ENCODE measurements around the gene CLMP.

Gene CLMP

GRCh38 chr11:123202155-123203151, 7.4 kb upstream of the CLMP start:
- Histone ChIP-seq H3K4me1 (ENCODE audit: insufficient read depth, low read length) (peaks cover 44% of the 10 kb centered on the region), H3K9ac (ENCODE audit: low read length) (no peak overlapping the region), H3K9me3 (ENCODE audit: low read length) (no peaks in the 10 kb centered on the region), H3K27ac (ENCODE audit: low read depth, low read length) (peak overlapping the region; percentile 59), H3K4me3 (ENCODE audit: low read depth in 1 of 2, low read length in 2 of 2) (no peak overlapping the region), H3K36me3 (ENCODE audit: insufficient read depth, low read length) (no peaks in the 10 kb centered on the region), H3K27me3 (ENCODE audit: control insufficient read depth in 1 of 2, insufficient read depth in 2 of 2, low read length in 2 of 2) (no peaks in the 10 kb centered on the region)

- no peak overlapping the region for H3K4me3 ChIP-seq (ENCODE audit: low read depth in 1 of 2, low read length in 2 of 2)
- no peak overlapping the region for H3K9ac ChIP-seq (ENCODE audit: low read length)
- H3K27ac ChIP-seq (ENCODE audit: low read depth, low read length) = no peak overlapping the region
- H3K4me1 ChIP-seq (ENCODE audit: insufficient read depth, low read length) = peaks cover 43% of the 10 kb centered on the region
- H3K9me3 ChIP-seq (ENCODE audit: low read length) = no peaks in the 10 kb centered on the region
- H3K36me3 ChIP-seq (ENCODE audit: insufficient read depth, low read length) = no peaks in the 10 kb centered on the region
- no peaks in the 10 kb centered on the region for H3K27me3 ChIP-seq (ENCODE audit: control insufficient read depth in 1 of 2, insufficient read depth in 2 of 2, low read length in 2 of 2)
These were observed 5.2 kb upstream of the CLMP start for GRCh38 chr11:123200264-123200663.

DNA sequence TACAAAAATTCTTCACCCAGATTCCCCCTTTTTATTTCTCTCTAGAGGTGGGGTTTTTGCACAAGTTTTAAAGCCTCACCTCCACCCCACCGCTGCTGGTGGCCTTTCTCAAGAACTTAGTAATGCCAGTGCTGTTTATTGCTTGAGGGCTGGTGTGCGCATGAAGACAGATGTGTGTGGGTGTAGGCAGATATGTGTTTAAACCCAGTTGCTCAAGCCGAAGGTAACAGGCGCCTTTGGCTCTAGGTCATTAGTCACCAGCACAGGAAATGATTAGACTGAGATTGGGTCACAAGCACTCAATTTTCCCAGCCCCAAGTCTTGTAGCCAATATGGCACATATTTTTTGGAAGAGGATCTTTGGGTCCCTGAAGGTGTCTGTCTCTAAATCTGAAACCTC, 2.7 kb upstream of the CLMP start:
- H3K9ac ChIP-seq (ENCODE audit: low read length) = no peak overlapping the region
- no peaks in the 10 kb centered on the region for H3K9me3 ChIP-seq (ENCODE audit: low read length)
- H3K36me3 ChIP-seq (ENCODE audit: insufficient read depth, low read length) = no peaks in the 10 kb centered on the region
- H3K27ac ChIP-seq (ENCODE audit: low read depth, low read length) = no peak overlapping the region
- H3K27me3 ChIP-seq (ENCODE audit: control insufficient read depth in 1 of 2, insufficient read depth in 2 of 2, low read length in 2 of 2) = peaks cover 0 to 9% of the 10 kb centered on the region in 2 donors
- H3K4me3 ChIP-seq (ENCODE audit: low read depth in 1 of 2, low read length in 2 of 2) = no peak overlapping the region
- peaks cover 28% of the 10 kb centered on the region for H3K4me1 ChIP-seq (ENCODE audit: insufficient read depth, low read length)

DNA sequence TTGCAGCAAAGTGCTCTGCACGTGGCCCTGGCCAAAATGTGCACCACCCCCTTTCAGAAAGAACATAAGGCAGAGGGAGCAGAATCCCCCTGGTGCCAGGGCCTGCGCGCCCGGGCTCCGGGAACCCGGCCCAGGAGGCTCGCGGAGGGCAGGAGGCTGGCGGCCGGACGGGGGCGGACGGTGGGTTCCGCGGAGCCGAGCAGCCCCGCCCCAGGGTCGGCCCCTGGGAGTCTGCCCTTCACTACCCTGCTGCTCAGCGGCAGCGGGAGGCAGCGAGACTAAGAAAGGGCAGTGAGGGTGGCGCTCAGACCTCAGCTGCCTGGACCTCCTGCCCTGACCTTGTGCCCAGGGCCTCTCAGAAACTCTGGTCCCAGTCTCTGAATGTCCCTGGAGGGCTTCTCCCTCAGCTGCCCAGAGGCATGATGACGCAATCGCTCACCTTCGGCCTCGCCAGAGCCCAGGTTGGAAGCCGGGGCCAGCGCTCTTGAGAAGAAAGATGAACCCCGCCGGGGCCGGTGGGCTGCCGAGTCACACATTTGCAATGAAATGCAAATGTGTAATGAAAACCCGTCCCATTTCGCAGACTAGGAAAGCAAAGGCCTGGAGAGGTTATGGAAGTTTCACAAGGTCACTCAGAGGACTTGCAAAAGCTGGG, 1.1 kb upstream of the CLMP start:
- no peaks in the 10 kb centered on the region for H3K9me3 ChIP-seq (ENCODE audit: low read length)
- peak overlapping the region; percentile 72 to 90 for H3K4me3 ChIP-seq (ENCODE audit: low read depth in 1 of 2, low read length in 2 of 2)
- peaks cover 0 to 9% of the 10 kb centered on the region in 2 donors for H3K27me3 ChIP-seq (ENCODE audit: control insufficient read depth in 1 of 2, insufficient read depth in 2 of 2, low read length in 2 of 2)
- peak overlapping the region; percentile 97 for H3K27ac ChIP-seq (ENCODE audit: low read depth, low read length)
- peak overlapping the region; percentile 73 for H3K9ac ChIP-seq (ENCODE audit: low read length)
- H3K36me3 ChIP-seq (ENCODE audit: insufficient read depth, low read length) = no peaks in the 10 kb centered on the region
- H3K4me1 ChIP-seq (ENCODE audit: insufficient read depth, low read length) = peaks cover 32% of the 10 kb centered on the region

- H3K9ac ChIP-seq (ENCODE audit: low read length) = peak overlapping the region; percentile 79
- H3K4me1 ChIP-seq (ENCODE audit: insufficient read depth, low read length) = peaks cover 47% of the 10 kb centered on the region
These were observed 486 bp downstream of the CLMP start for GRCh38 chr11:123194337-123195187.

GRCh38 chr11:123193742-123194141, 1.3 kb downstream of the CLMP start:
- peak overlapping the region; percentile 79 for H3K9ac ChIP-seq (ENCODE audit: low read length)
- H3K4me3 ChIP-seq (ENCODE audit: low read depth in 1 of 2, low read length in 2 of 2) = peak overlapping the region; percentile 72 to 90
- no peaks in the 10 kb centered on the region for H3K9me3 ChIP-seq (ENCODE audit: low read length)
- peaks cover 55% of the 10 kb centered on the region for H3K4me1 ChIP-seq (ENCODE audit: insufficient read depth, low read length)
- H3K36me3 ChIP-seq (ENCODE audit: insufficient read depth, low read length) = no peaks in the 10 kb centered on the region
- H3K27ac ChIP-seq (ENCODE audit: low read depth, low read length) = peak overlapping the region; percentile 97
- peaks cover 0 to 9% of the 10 kb centered on the region in 2 donors for H3K27me3 ChIP-seq (ENCODE audit: control insufficient read depth in 1 of 2, insufficient read depth in 2 of 2, low read length in 2 of 2)

More at GRCh38 chr11:123194337-123195187, 486 bp downstream of the CLMP start:
- peak overlapping the region; percentile 72 to 90 for H3K4me3 ChIP-seq (ENCODE audit: low read depth in 1 of 2, low read length in 2 of 2)
- peaks cover 0 to 9% of the 10 kb centered on the region in 2 donors for H3K27me3 ChIP-seq (ENCODE audit: control insufficient read depth in 1 of 2, insufficient read depth in 2 of 2, low read length in 2 of 2)
- no peaks in the 10 kb centered on the region for H3K36me3 ChIP-seq (ENCODE audit: insufficient read depth, low read length)
- no peaks in the 10 kb centered on the region for H3K9me3 ChIP-seq (ENCODE audit: low read length)
- H3K27ac ChIP-seq (ENCODE audit: low read depth, low read length) = peak overlapping the region; percentile 97

- peak overlapping the region; percentile 71 for H3K27ac ChIP-seq (ENCODE audit: low read depth, low read length)
- H3K9ac ChIP-seq (ENCODE audit: low read length) = no peak overlapping the region
- peaks cover 73% of the 10 kb centered on the region for H3K4me1 ChIP-seq (ENCODE audit: insufficient read depth, low read length)
- no peaks in the 10 kb centered on the region for H3K9me3 ChIP-seq (ENCODE audit: low read length)
- peak overlapping the region in 1 of 2 donors; percentile 90 for H3K4me3 ChIP-seq (ENCODE audit: low read depth in 1 of 2, low read length in 2 of 2)
- H3K27me3 ChIP-seq (ENCODE audit: control insufficient read depth in 1 of 2, insufficient read depth in 2 of 2, low read length in 2 of 2) = peaks cover 0 to 9% of the 10 kb centered on the region in 2 donors
- H3K36me3 ChIP-seq (ENCODE audit: insufficient read depth, low read length) = no peaks in the 10 kb centered on the region
These were observed 3.1 kb downstream of the CLMP start for GRCh38 chr11:123191939-123192338.

GRCh38 chr11:123190518-123190917, 4.5 kb downstream of the CLMP start:
- no peak overlapping the region for H3K4me3 ChIP-seq (ENCODE audit: low read depth in 1 of 2, low read length in 2 of 2)
- peak overlapping the region; percentile 8 for H3K27ac ChIP-seq (ENCODE audit: low read depth, low read length)
- H3K36me3 ChIP-seq (ENCODE audit: insufficient read depth, low read length) = no peaks in the 10 kb centered on the region
- H3K4me1 ChIP-seq (ENCODE audit: insufficient read depth, low read length) = peaks cover 75% of the 10 kb centered on the region
- no peaks in the 10 kb centered on the region for H3K9me3 ChIP-seq (ENCODE audit: low read length)
- H3K9ac ChIP-seq (ENCODE audit: low read length) = no peak overlapping the region
- H3K27me3 ChIP-seq (ENCODE audit: control insufficient read depth in 1 of 2, insufficient read depth in 2 of 2, low read length in 2 of 2) = peaks cover 0 to 9% of the 10 kb centered on the region in 2 donors

- Histone ChIP-seq H3K36me3 (ENCODE audit: insufficient read depth, low read length) (peaks cover 6% of the 10 kb centered on the region), H3K4me1 (ENCODE audit: insufficient read depth, low read length) (peaks cover 87% of the 10 kb centered on the region), H3K9ac (ENCODE audit: low read length) (peak overlapping the region; percentile 55), H3K4me3 (ENCODE audit: low read depth in 1 of 2, low read length in 2 of 2) (peak overlapping the region in 1 of 2 donors; percentile 42), H3K27me3 (ENCODE audit: control insufficient read depth in 1 of 2, insufficient read depth in 2 of 2, low read length in 2 of 2) (peaks cover 0 to under 1% of the 10 kb centered on the region in 2 donors), H3K9me3 (ENCODE audit: low read length) (no peaks in the 10 kb centered on the region), H3K27ac (ENCODE audit: low read depth, low read length) (peak overlapping the region; percentile 65)
These were observed 6.4 kb downstream of the CLMP start for GRCh38 chr11:123188508-123189165.

DNA sequence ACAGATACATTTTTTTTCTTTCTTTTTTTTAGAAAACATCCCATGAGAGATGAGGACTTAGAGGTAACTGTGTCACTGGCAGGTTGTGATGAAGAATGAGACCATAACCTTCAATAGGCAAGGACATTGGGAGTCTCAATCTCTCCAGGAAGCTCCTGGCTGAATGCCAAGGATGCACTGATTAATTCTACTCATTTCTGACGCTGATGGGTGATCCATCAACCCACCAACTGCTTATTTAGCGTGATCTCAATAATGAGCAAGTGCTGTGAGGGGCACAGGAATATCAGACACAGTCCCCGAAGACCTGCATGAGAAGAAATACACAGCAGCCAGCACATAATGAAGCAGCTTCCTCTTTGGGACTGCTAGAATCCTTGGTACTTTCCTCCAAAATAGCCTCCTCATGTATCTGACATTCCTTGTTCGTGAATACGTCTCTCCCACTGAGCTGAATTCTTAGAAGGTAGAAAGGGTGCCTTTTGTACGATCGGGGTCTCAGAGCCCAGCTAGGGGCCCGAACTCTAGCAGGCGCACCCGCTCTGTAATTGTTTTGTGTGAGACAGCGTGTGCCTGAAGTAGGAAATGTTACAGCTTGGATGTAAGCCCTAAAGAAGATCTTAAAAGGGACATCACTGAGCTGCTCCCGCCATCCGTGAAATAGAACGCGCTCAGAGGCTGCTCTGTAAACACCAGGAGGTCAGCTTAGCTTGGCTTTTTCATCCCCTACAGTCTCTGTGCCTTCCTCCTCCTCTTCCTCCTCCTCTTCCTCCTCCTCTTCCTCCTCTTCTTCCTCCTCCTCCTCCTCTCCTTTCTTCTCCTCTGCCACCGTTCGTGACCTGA, 7.2 kb downstream of the CLMP start:
- H3K27ac ChIP-seq (ENCODE audit: low read depth, low read length) = peak overlapping the region; percentile 65
- peaks cover 85% of the 10 kb centered on the region for H3K4me1 ChIP-seq (ENCODE audit: insufficient read depth, low read length)
- peak overlapping the region; percentile 55 for H3K9ac ChIP-seq (ENCODE audit: low read length)
- peaks cover 6% of the 10 kb centered on the region for H3K36me3 ChIP-seq (ENCODE audit: insufficient read depth, low read length)
- peak overlapping the region in 1 of 2 donors; percentile 42 for H3K4me3 ChIP-seq (ENCODE audit: low read depth in 1 of 2, low read length in 2 of 2)
- no peaks in the 10 kb centered on the region for H3K9me3 ChIP-seq (ENCODE audit: low read length)
- H3K27me3 ChIP-seq (ENCODE audit: control insufficient read depth in 1 of 2, insufficient read depth in 2 of 2, low read length in 2 of 2) = no peaks in the 10 kb centered on the region
